CD14-positive monocyte (primary cell): ENCODE measurements around the gene SEMA5B. TPM values are rescaled to one million over a fixed set of nuclear protein-coding genes. Genes with fewer than 3 reads are reported as not detected.

ENCODE experiments used
- DNase-seq, 3 donors: peaks; one replicate each; pipeline ENCODE4 v3.0.0-alpha.2; 2011 to 2022
- H2AFZ ChIP-seq: 2 replicates; pipeline ENCODE4 v1.6.0; 2012; ENCODE audit warnings: mild to moderate bottlenecking, low read depth, low read length, inconsistent platforms; ENCODE audit not compliant: insufficient read depth, poor library complexity, severe bottlenecking
- H3K27ac ChIP-seq, 2 donors: 1 replicate in 1 of 2; 2 replicates in 1 of 2; pipeline ENCODE4 v1.5.1; 2012 to 2013; ENCODE audit warnings: low read length in 2 of 2, control low read depth in 1 of 2, inconsistent platforms in 1 of 2, low read depth in 1 of 2, mild to moderate bottlenecking in 1 of 2
- H3K27me3 ChIP-seq, 2 donors: one replicate each; pipeline versions ENCODE4 v1.6.0 to v1.6.1; 2011 to 2013; ENCODE audit warnings: low read length in 2 of 2; ENCODE audit not compliant: control insufficient read depth in 2 of 2, insufficient read depth in 2 of 2
- H3K36me3 ChIP-seq, 2 donors: replicated peaks in 1 of 2; 1 replicate in 1 of 2; 2 replicates in 1 of 2; pipeline versions ENCODE4 v1.5.1 to v1.6.1; 2012 to 2013; ENCODE audit warnings: low read length in 2 of 2, control low read depth in 1 of 2, inconsistent platforms in 1 of 2, mild to moderate bottlenecking in 1 of 2; ENCODE audit not compliant: insufficient read depth in 2 of 2, control insufficient read depth in 1 of 2
- H3K4me1 ChIP-seq, 2 donors: 1 replicate in 1 of 2; 2 replicates in 1 of 2; pipeline versions ENCODE4 v1.5.1 to v1.6.1; 2012 to 2013; ENCODE audit warnings: low read length in 2 of 2, control low read depth in 1 of 2, inconsistent platforms in 1 of 2, mild to moderate bottlenecking in 1 of 2, moderate library complexity in 1 of 2; ENCODE audit not compliant: insufficient read depth in 2 of 2, control insufficient read depth in 1 of 2
- H3K4me2 ChIP-seq: replicated peaks from 2 replicates; pipeline ENCODE3; 2012; ENCODE audit warnings: low read length, moderate library complexity, mild to moderate bottlenecking; ENCODE audit not compliant: poor library complexity, severe bottlenecking; ENCODE audit errors: extremely low read depth
- H3K4me3 ChIP-seq, 3 experiments: fragments of 200-600 bp in 1 of 3; sonication (generic) in 1 of 3; replicated peaks in 1 of 3; 1 replicate in 2 of 3; 2 replicates in 1 of 3; pipeline ENCODE4 v1.5.1; 2011 to 2013; ENCODE audit warnings: low read length in 3 of 3, mild to moderate bottlenecking in 3 of 3, control low read depth in 2 of 3, low read depth in 2 of 3, inconsistent platforms in 1 of 3, moderate library complexity in 1 of 3
- H3K79me2 ChIP-seq: 2 replicates; pipeline ENCODE4 v1.6.0; 2012; ENCODE audit warnings: mild to moderate bottlenecking, control low read depth, inconsistent platforms, low read length, moderate library complexity; ENCODE audit not compliant: insufficient read depth
- H3K9ac ChIP-seq: 2 replicates; pipeline ENCODE4 v1.6.0; 2017; ENCODE audit warnings: low read length, mild to moderate bottlenecking; ENCODE audit not compliant: insufficient read depth, poor library complexity, severe bottlenecking
- H3K9me3 ChIP-seq, 2 donors: replicated peaks in 1 of 2; 1 replicate in 1 of 2; 2 replicates in 1 of 2; pipeline versions ENCODE4 v1.5.1 to v1.6.1; 2012 to 2013; ENCODE audit warnings: low read length in 2 of 2, control low read depth in 1 of 2; ENCODE audit not compliant: control insufficient read depth in 1 of 2, insufficient read depth in 1 of 2
- H4K20me1 ChIP-seq: 2 replicates; pipeline ENCODE4 v1.6.0; 2012; ENCODE audit warnings: mild to moderate bottlenecking, low read length, control low read depth, moderate library complexity; ENCODE audit not compliant: insufficient read depth
- H3K27ac Mint-ChIP-seq, 7 donors: one replicate each; pipeline ENCODE4 v1.8.0; 2020; ENCODE audit warnings: mild to moderate bottlenecking in 7 of 7, mixed read lengths in 7 of 7, moderate library complexity in 6 of 7, inconsistent platforms in 2 of 7
- H3K27me3 Mint-ChIP-seq, 3 donors: one replicate each; pipeline ENCODE4 v1.8.0; 2021 to 2022; ENCODE audit warnings: low read depth in 3 of 3, mild to moderate bottlenecking in 3 of 3, mixed read lengths in 3 of 3, moderate library complexity in 3 of 3, inconsistent platforms in 1 of 3
- H3K36me3 Mint-ChIP-seq, 2 donors: one replicate each; pipeline ENCODE4 v1.8.0; 2020; ENCODE audit warnings: mixed read lengths in 2 of 2, inconsistent platforms in 1 of 2, mild to moderate bottlenecking in 1 of 2
- H3K4me1 Mint-ChIP-seq: one replicate; pipeline ENCODE4 v1.8.0; 2020; ENCODE audit warnings: mild to moderate bottlenecking, mixed read lengths
- H3K4me3 Mint-ChIP-seq, 2 donors: one replicate each; pipeline ENCODE4 v1.8.0; 2020; ENCODE audit warnings: mild to moderate bottlenecking in 2 of 2, mixed read lengths in 2 of 2, moderate library complexity in 1 of 2
- H3K9me3 Mint-ChIP-seq, 7 donors: one replicate each; pipeline ENCODE4 v1.8.0; 2020 to 2022; ENCODE audit warnings: mixed read lengths in 7 of 7, mild to moderate bottlenecking in 6 of 7, moderate library complexity in 6 of 7, inconsistent platforms in 2 of 7
- CTCF ChIP-seq: fragments of 200-600 bp; IDR thresholded peaks from one replicate; pipeline ENCODE4 v1.8.0; 2022; ENCODE audit warnings: antibody characterized with exemption, mild to moderate bottlenecking
- WGBS: methylation state at CpG from one replicate; pipeline ENCODE4 v1.1.5; 2013; ENCODE audit warnings: missing lambda C conversion rate; ENCODE audit not compliant: insufficient coverage; 5-methylcytosine and 5-hydroxymethylcytosine counted together
- intact Hi-C, 2 donors: fragments of 100-400 bp; cut with micrococcal nuclease; formaldehyde crosslinking; loops; one replicate each; pipeline versions ENCODE4 v1.15.0 to v1.15.1; 2023
- polyA plus RNA-seq, 3 donors: library from polyadenylated mRNA; depleted of rRNA in 1 of 3; unstranded in 2 of 3; stranded (reverse) in 1 of 3; fragments of 300-500 nt in 2 of 3; fragments of >200 nt in 1 of 3; fragmentation: Illumina TruSeq in 2 of 3; gene quantifications; 1 replicate in 2 of 3; 2 replicates in 1 of 3; pipeline ENCODE4 v1.2.3, GENCODE V29; 2012 to 2021

SEMA5B gene
- polyA plus RNA-seq, 3 donors, result not detected

DNA sequence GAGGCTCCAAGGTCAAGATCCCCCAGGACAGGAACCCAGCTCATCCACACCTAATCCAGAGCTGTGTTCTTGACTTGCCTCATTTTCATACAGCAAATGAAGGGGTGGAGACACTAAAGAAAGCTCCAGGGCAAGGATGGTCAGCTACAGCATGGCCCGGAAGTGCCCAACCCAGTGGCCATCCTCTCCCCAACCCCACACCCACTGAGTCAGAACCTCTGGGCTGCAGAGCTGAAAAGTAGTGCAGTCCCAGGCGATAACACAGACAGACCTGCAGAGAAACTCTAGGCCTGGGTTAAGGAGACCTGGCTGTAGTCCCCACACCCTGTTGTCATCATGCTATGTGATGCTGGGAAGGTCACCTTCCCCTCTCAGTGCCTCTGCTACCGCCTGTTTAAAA lies 85.3 kb downstream of the SEMA5B start:
- no peak overlapping the region for H2AFZ ChIP-seq

More for the DNA sequence above, 85.3 kb downstream of the SEMA5B start:
- Mint-ChIP-seq H3K36me3 (no peaks in the 10 kb centered on the region), H3K27me3 (peaks cover 3 to 7% (median 3%) of the 10 kb centered on the region in 3 donors), H3K4me3 (no peak overlapping the region), H3K9me3 (peaks cover 0 to 3% (median 0%) of the 10 kb centered on the region in 7 donors), H3K4me1 (peaks cover 34% of the 10 kb centered on the region), H3K27ac (peak overlapping the region in 1 of 7 donors; percentile 17)
- WGBS, result 94% methylated on average over 3 of the region's 3 CpGs
- no peaks in the 10 kb centered on the region for H4K20me1 ChIP-seq
- H3K36me3 ChIP-seq, result no peaks in the 10 kb centered on the region
- H3K79me2 ChIP-seq, result no peaks in the 10 kb centered on the region
- no peak overlapping the region for H3K27ac ChIP-seq
- TF ChIP-seq CTCF, result no peak
- H3K9me3 ChIP-seq, result no peaks in the 10 kb centered on the region
- H3K4me2 ChIP-seq, result no peak overlapping the region
- H3K9ac ChIP-seq, result no peak overlapping the region
- intact Hi-C loops, result no loop called here
- H3K4me1 ChIP-seq, result peaks cover 22 to 28% of the 10 kb centered on the region in 2 donors
- H3K4me3 ChIP-seq, result no peak overlapping the region
- DNase-seq, result no peak
- H3K27me3 ChIP-seq, result no peaks in the 10 kb centered on the region
